Ovary (tissue), 10 donors: ENCODE data around the gene ZMYND8. TPM values are rescaled to one million over a fixed set of nuclear protein-coding genes. Genes with fewer than 3 reads are reported as not detected.

Experiments
- DNase-seq, 5 donors: peaks; one replicate each; pipeline ENCODE4 v3.0.0-alpha.2; 2019 to 2020
- H3K27ac ChIP-seq, 2 donors: fragments of 200-600 bp; one replicate each; pipeline versions ENCODE4 v1.5.1 to v1.8.0; 2019 to 2022
- H3K27me3 ChIP-seq: fragments of 200-600 bp; one replicate; pipeline ENCODE4 v1.8.0; 2022
- H3K36me3 ChIP-seq: fragments of 200-600 bp; sonication (generic); one replicate; pipeline ENCODE4 v1.5.1; 2019
- H3K4me1 ChIP-seq: one replicate; pipeline ENCODE4 v1.8.1; 2013; ENCODE audit warnings: mild to moderate bottlenecking, moderate library complexity; ENCODE audit not compliant: insufficient read depth
- H3K4me3 ChIP-seq: fragments of 200-600 bp; sonication (generic); one replicate; pipeline ENCODE4 v1.5.1; 2017
- H3K9me3 ChIP-seq, 2 donors: fragments of 200-600 bp in 1 of 2; sonication (generic) in 1 of 2; one replicate each; pipeline versions ENCODE4 v1.5.1 to v1.8.1; 2013 to 2019; ENCODE audit warnings: mild to moderate bottlenecking in 1 of 2, moderate library complexity in 1 of 2
- CTCF ChIP-seq, 3 donors: fragments of 450-650 bp in 2 of 3; fragments of 200-600 bp in 1 of 3; IDR thresholded peaks; one replicate each; pipeline versions ENCODE4 v1.5.1 to v1.8.0; 2016 to 2022; ENCODE audit warnings: antibody characterized with exemption in 3 of 3, mild to moderate bottlenecking in 1 of 3
- EP300 ChIP-seq: sonication (generic); formaldehyde crosslinking; IDR thresholded peaks from one replicate; pipeline ENCODE4 v1.6.1; 2017; ENCODE audit warnings: antibody characterized with exemption
- POLR2A ChIP-seq: fragments of 450-650 bp; IDR thresholded peaks from one replicate; pipeline ENCODE4 v1.6.1; 2017; ENCODE audit warnings: antibody characterized with exemption, mild to moderate bottlenecking, moderate library complexity
- WGBS, 3 donors: extraction: QIAGEN DNeasy Blood & Tissue Kit in 1 of 3; methylation state at CpG; one replicate each; pipeline versions ENCODE4 v1.1.5 to v1.1.7; 2013 to 2017; 5-methylcytosine and 5-hydroxymethylcytosine counted together
- intact Hi-C, 4 donors: fragments of 100-400 bp; cut with DNase I; formaldehyde crosslinking; loops; one replicate each; pipeline versions ENCODE4 v1.11.0 to v1.15.1; 2022 to 2023
- long read RNA-seq, 3 donors: library from polyadenylated mRNA in 2 of 3; unstranded in 2 of 3; transcript quantifications; one replicate each; pipeline ENCODE4 v2.0.0 and lab custom pipeline, GENCODE V29; 2021 to 2026
- polyA plus RNA-seq, 2 donors: library from polyadenylated mRNA; stranded (reverse); fragments of 200-250 nt in 1 of 2; fragments of 350-450 nt in 1 of 2; fragmentation: Illumina TruSeq in 1 of 2; extraction: RNeasy Lipid Tissue Mini Kit (QIAGEN cat#74804) in 1 of 2; gene quantifications; one replicate each; pipeline ENCODE4 v1.2.3, GENCODE V29; 2013 to 2014
- total RNA-seq, 7 donors: library from RNA; depleted of rRNA in 2 of 7; stranded (reverse); fragments of >200 nt in 2 of 7; fragmentation: NEBNext Ultra II Directional in 3 of 7; extraction: Animal tissue kit (Norgen Biotek cat#: 25700) in 3 of 7; gene quantifications; one replicate each; pipeline versions ENCODE4 v1.1.0 to v1.2.4, GENCODE V29; 2016 to 2023
- donor health status: DM: no; HTN: no; CAD: no; lungs with moderate emphysema.
- donor health status: DM: no; HTN: no; CAD: no.
- donor health status: Bipolar disorder and iron deficiency.
- donor health status: DM: yes; HTN: yes; CAD: no.
- donor health status: DM: no; HTN: no; CAD: no.
- donor health status: DM: yes; HTN: yes; CAD: no.

ZMYND8 gene
- total RNA-seq, result 10 to 100 TPM; 20.3 to 40.7 (median 31.2) TPM
- 10 to 100 TPM in 1 of 2 donors, 1 to 10 TPM in 1; 8.3 to 23.5 TPM for polyA plus RNA-seq
- long read RNA-seq, donor 1, full-length matches to known transcripts, result 1 of 69 reads
- long read RNA-seq, donor 1, partial matches to known transcripts, result 49 of 69 reads
- long read RNA-seq, donor 1, other reads (novel, unspliced or antisense), result 19 of 69 reads
- long read RNA-seq, donor 2, partial matches to known transcripts, result 18 of 18 reads
- long read RNA-seq, donor 2, other reads (novel, unspliced or antisense), result 0 of 18 reads
- long read RNA-seq, donor 3, full-length matches to known transcripts, result 8 of 39 reads
- long read RNA-seq, donor 3, partial matches to known transcripts, result 14 of 39 reads
- long read RNA-seq, donor 3, other reads (novel, unspliced or antisense), result 17 of 39 reads

GRCh38 chr20:47356526-47357295 is at the start of gene ZMYND8:
Gene ZMYND8, minus strand, starts transcription at chr20:47356699. Its CDS starts 29 bp downstream, at chr20:47356670.
- Histone ChIP-seq H3K27me3 (no peaks in the 10 kb centered on the region), H3K9me3 (no peaks in the 10 kb centered on the region), H3K4me1 (peaks cover 54% of the 10 kb centered on the region), H3K36me3 (no peaks in the 10 kb centered on the region), H3K4me3 (no peak within 1 kb of the TSS), H3K27ac (peak within 1 kb of the TSS; percentile 83 to 95)
- TF ChIP-seq EP300 (no peak), CTCF (IDR thresholded peaks at IDR 0.05) (no peak), POLR2A (no peak)
- DNase-seq, result peak; percentile 87 to 99 (median 92)
- 7 to 10% (median 8%) methylated on average over 21 of the region's 21 CpGs for WGBS, 3 donors
- intact Hi-C loops, result loop anchor here in 1 of 4 donors (5.0 kb wide), 1 partner anchor 39 kb away; no protein-coding TSS in a partner anchor

- intact Hi-C loops, result no loop called here
Measured at GRCh38 chr20:47405775-47406325, 49.4 kb upstream of the ZMYND8 start.

GRCh38 chr20:47400685-47401084 is 44.2 kb upstream of the ZMYND8 start:
- TF ChIP-seq EP300 (no peak), POLR2A (no peak), CTCF (IDR thresholded peaks at IDR 0.05) (no peak)
- Histone ChIP-seq H3K36me3 (no peaks in the 10 kb centered on the region), H3K4me3 (no peak overlapping the region), H3K27ac (no peak overlapping the region), H3K9me3 (no peaks in the 10 kb centered on the region), H3K27me3 (no peaks in the 10 kb centered on the region), H3K4me1 (peaks cover 1% of the 10 kb centered on the region)
- WGBS, 3 donors, result 94 to 96% (median 95%) methylated on average over 5 of the region's 5 CpGs
- intact Hi-C loops, result no loop called here
- DNase-seq, result no peak

More at GRCh38 chr20:47405775-47406325, 49.4 kb upstream of the ZMYND8 start:
- H3K9me3 ChIP-seq, result no peaks in the 10 kb centered on the region
- no peaks in the 10 kb centered on the region for H3K4me1 ChIP-seq
- no peaks in the 10 kb centered on the region for H3K27me3 ChIP-seq
- no peaks in the 10 kb centered on the region for H3K36me3 ChIP-seq
- TF ChIP-seq EP300 (no peak), CTCF (IDR thresholded peaks at IDR 0.05) (no peak), POLR2A (no peak)
- DNase-seq, result no peak
- no peak overlapping the region for H3K27ac ChIP-seq
- H3K4me3 ChIP-seq, result no peak overlapping the region
- 63 to 81% (median 73%) methylated on average over 4 of the region's 4 CpGs for WGBS, 3 donors

- 61 to 77% (median 65%) methylated on average over 9 of the region's 9 CpGs for WGBS, 3 donors
- no peak overlapping the region for H3K4me3 ChIP-seq
- no peaks in the 10 kb centered on the region for H3K9me3 ChIP-seq
- no peak overlapping the region for H3K27ac ChIP-seq
- TF ChIP-seq POLR2A (no peak), CTCF (IDR thresholded peaks at IDR 0.05) (no peak), EP300 (no peak)
- intact Hi-C loops, result no loop called here
- H3K27me3 ChIP-seq, result no peaks in the 10 kb centered on the region
- no peak for DNase-seq
- H3K4me1 ChIP-seq, result peaks cover 1% of the 10 kb centered on the region
- no peaks in the 10 kb centered on the region for H3K36me3 ChIP-seq
Measured at GRCh38 chr20:47397652-47398301, 41.3 kb upstream of the ZMYND8 start.
